Gastrocnemius medialis (tissue), 4 donors: ENCODE data around the gene PSAP. TPM values are rescaled to one million over a fixed set of nuclear protein-coding genes. Genes with fewer than 3 reads are reported as not detected.

ENCODE experiments used
- ATAC-seq, 2 donors: fragments of 150-250 bp; one replicate each; pipeline ENCODE4 v1.9.1; 2016
- DNase-seq, 2 donors: peaks; one replicate each; pipeline ENCODE4 v3.0.0-alpha.2; 2019
- H3K27ac ChIP-seq, 4 donors: fragments of 200-600 bp; sonication (generic); 1 replicate in 1 of 4; 2 replicates in 3 of 4; pipeline ENCODE4 v1.5.1; 2016 to 2018; ENCODE audit warnings: mild to moderate bottlenecking in 2 of 4, moderate library complexity in 1 of 4
- H3K27me3 ChIP-seq, 3 donors: fragments of 200-600 bp; sonication (generic) in 2 of 3; 1 replicate in 1 of 3; 2 replicates in 2 of 3; pipeline versions ENCODE4 v1.5.1 to v1.6.0; 2016 to 2019; ENCODE audit warnings: mild to moderate bottlenecking in 1 of 3, moderate library complexity in 1 of 3
- H3K36me3 ChIP-seq, 2 donors: fragments of 200-600 bp; sonication (generic) in 1 of 2; one replicate each; pipeline ENCODE4 v1.5.1; 2017 to 2018
- H3K4me1 ChIP-seq, 2 donors: fragments of 200-600 bp; sonication (generic) in 1 of 2; one replicate each; pipeline ENCODE4 v1.5.1; 2016 to 2017; ENCODE audit warnings: mild to moderate bottlenecking in 2 of 2
- H3K4me3 ChIP-seq, 4 donors: fragments of 200-600 bp; sonication (generic) in 3 of 4; 1 replicate in 1 of 4; 2 replicates in 3 of 4; pipeline ENCODE4 v1.5.1; 2016 to 2019; ENCODE audit warnings: mild to moderate bottlenecking in 2 of 4
- H3K9me3 ChIP-seq, 3 donors: fragments of 200-600 bp; sonication (generic) in 2 of 3; 1 replicate in 1 of 3; 2 replicates in 2 of 3; pipeline ENCODE4 v1.5.1; 2016 to 2019
- CTCF ChIP-seq, 5 experiments: fragments of 450-650 bp in 3 of 5; fragments of 200-600 bp in 2 of 5; sonication (generic) in 2 of 5; IDR thresholded peaks in 4 of 5; conservative IDR thresholded peaks in 1 of 5; 1 replicate in 4 of 5; 2 replicates in 1 of 5; pipeline ENCODE4 v1.5.1; 2016 to 2019; ENCODE audit warnings: antibody characterized with exemption in 5 of 5, mild to moderate bottlenecking in 3 of 5, moderate library complexity in 3 of 5
- POLR2A ChIP-seq, 2 donors: fragments of 450-650 bp; IDR thresholded peaks; one replicate each; pipeline ENCODE4 v1.6.1; 2017; ENCODE audit warnings: antibody characterized with exemption in 2 of 2, mild to moderate bottlenecking in 2 of 2, moderate library complexity in 2 of 2
- in situ Hi-C, 4 donors: fragments of 200-750 bp; cut with MboI; loops; one replicate each; pipeline versions ENCODE4 v1.15.0 to v1.8.0; 2017; ENCODE audit warnings: low sequenced_read_pairs in 4 of 4
- intact Hi-C: fragments of 100-400 bp; cut with DNase I; formaldehyde crosslinking; loops from one replicate; pipeline ENCODE4 v1.15.1; 2023; ENCODE audit warnings: low total_unique reads
- total RNA-seq, 4 donors: library from RNA; depleted of rRNA; stranded (reverse); fragments of >200 nt; gene quantifications; one replicate each; pipeline versions ENCODE4 v1.1.0 to v1.2.3, GENCODE V29; 2016

PSAP gene
- total RNA-seq, 4 donors from 2014 or later = 833 to 1,730 (median 1,179) TPM

- Histone ChIP-seq H3K4me3 (no peak overlapping the region), H3K27ac (no peak overlapping the region), H3K36me3 (peaks cover 0 to 6% of the 10 kb centered on the region in 2 donors), H3K27me3 (no peaks in the 10 kb centered on the region), H3K9me3 (no peaks in the 10 kb centered on the region), H3K4me1 (no peaks in the 10 kb centered on the region)
- TF ChIP-seq CTCF (IDR thresholded peaks at IDR 0.05 in 4 of 5, conservative IDR thresholded peaks at IDR 0.05 in 1 of 5) = no peak
- no peak for TF ChIP-seq POLR2A (IDR thresholded peaks at IDR 0.05)
- DNase-seq (no peak), ATAC-seq (no peak)
- intact Hi-C loops = loop anchor here (5.0 kb wide), 3 partner anchors 103 to 493 kb away; partner anchors contain the start of gene SLC29A3
- in situ Hi-C loops = loop anchor here (10.0 to 25.0 kb wide), 4 partner anchors 423 to 498 kb away; partner anchors contain the start of genes CDH23 (in 2 of the 4) and SLC29A3 (in 2 of the 4)
These were observed 40.9 kb downstream of the PSAP start for GRCh38 chr10:71810048-71810750.

DNA sequence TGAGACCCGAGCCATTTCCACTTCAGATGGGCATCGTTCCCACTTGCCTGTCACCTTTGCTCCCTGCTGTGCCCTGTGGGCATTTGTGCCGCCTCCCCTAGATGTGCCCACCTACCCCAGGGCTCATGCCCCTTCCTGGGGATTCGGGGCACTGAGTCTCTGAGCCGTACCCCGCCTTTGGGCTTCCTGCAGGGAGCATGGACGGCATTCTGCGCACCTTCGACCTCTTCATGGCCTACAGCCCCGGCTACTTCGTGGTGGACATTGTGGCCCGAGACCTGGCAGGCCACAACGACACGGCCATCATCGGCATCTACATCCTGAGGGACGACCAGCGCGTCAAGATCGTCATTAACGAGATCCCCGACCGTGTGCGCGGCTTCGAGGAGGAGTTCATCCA, 41.4 kb downstream of the PSAP start:
- H3K4me1 ChIP-seq = no peaks in the 10 kb centered on the region
- ATAC-seq (no peak), DNase-seq (no peak)
- no peak overlapping the region for H3K27ac ChIP-seq
- in situ Hi-C loops = loop anchor here (10.0 to 25.0 kb wide), 4 partner anchors 422 to 497 kb away; partner anchors contain the start of genes CDH23 (in 2 of the 4) and SLC29A3 (in 2 of the 4)
- no peak overlapping the region for H3K4me3 ChIP-seq
- intact Hi-C loops = loop anchor here (5.0 kb wide), 3 partner anchors 102 to 492 kb away; partner anchors contain the start of gene SLC29A3
- no peaks in the 10 kb centered on the region for H3K27me3 ChIP-seq
- H3K36me3 ChIP-seq = peaks cover 0 to under 1% of the 10 kb centered on the region in 2 donors
- TF ChIP-seq POLR2A (IDR thresholded peaks at IDR 0.05) = no peak
- no peak for TF ChIP-seq CTCF (IDR thresholded peaks at IDR 0.05 in 4 of 5, conservative IDR thresholded peaks at IDR 0.05 in 1 of 5)
- no peaks in the 10 kb centered on the region for H3K9me3 ChIP-seq

GRCh38 chr10:71807557-71808510, 43.2 kb downstream of the PSAP start:
- intact Hi-C loops (no loop called here), in situ Hi-C loops (loop anchor here in 3 of 4 donors (25.0 kb wide), 2 partner anchors 421 to 496 kb away; partner anchors contain the start of genes CDH23 (in 2 of the 3) and SLC29A3 (in 1 of the 3))
- DNase-seq = no peak

More at GRCh38 chr10:71807557-71808510, 43.2 kb downstream of the PSAP start:
- Histone ChIP-seq H3K4me3 (no peak overlapping the region), H3K27me3 (no peaks in the 10 kb centered on the region), H3K27ac (no peak overlapping the region), H3K9me3 (no peaks in the 10 kb centered on the region), H3K36me3 (no peaks in the 10 kb centered on the region), H3K4me1 (no peaks in the 10 kb centered on the region)
- no peak for ATAC-seq
- TF ChIP-seq CTCF (IDR thresholded peaks at IDR 0.05 in 4 of 5, conservative IDR thresholded peaks at IDR 0.05 in 1 of 5) (no peak), POLR2A (IDR thresholded peaks at IDR 0.05) (no peak)
